GM15510 (cell line): ENCODE measurements around the gene PMS1.

Source experiments
- POLR2A ChIP-seq: IDR thresholded peaks from 3 replicates; pipeline ENCODE4 v1.6.1; 2011; ENCODE audit warnings: borderline replicate concordance; ENCODE audit not compliant: insufficient read length; ENCODE audit errors: extremely low read depth

Gene PMS1

DNA sequence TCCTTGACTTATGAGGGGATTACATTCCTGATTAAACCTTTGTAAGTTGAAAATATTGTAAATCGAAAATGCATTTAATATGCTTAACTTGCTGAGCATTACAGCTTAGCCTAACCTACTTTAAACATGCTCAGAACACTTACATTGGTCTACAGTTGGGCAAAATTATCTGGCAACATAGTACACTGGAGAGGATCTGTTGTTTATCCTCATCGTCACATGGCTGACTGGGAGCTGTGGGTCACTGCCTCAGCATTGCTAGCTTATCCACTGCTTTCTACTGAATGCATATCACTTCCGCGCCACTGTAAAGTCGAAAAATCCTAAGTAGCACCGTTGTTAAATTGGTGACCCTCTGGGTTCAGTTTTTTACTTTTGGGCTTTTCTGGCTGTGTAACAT, 13.7 kb downstream of the PMS1 start:
- TF ChIP-seq POLR2A: no peak

DNA sequence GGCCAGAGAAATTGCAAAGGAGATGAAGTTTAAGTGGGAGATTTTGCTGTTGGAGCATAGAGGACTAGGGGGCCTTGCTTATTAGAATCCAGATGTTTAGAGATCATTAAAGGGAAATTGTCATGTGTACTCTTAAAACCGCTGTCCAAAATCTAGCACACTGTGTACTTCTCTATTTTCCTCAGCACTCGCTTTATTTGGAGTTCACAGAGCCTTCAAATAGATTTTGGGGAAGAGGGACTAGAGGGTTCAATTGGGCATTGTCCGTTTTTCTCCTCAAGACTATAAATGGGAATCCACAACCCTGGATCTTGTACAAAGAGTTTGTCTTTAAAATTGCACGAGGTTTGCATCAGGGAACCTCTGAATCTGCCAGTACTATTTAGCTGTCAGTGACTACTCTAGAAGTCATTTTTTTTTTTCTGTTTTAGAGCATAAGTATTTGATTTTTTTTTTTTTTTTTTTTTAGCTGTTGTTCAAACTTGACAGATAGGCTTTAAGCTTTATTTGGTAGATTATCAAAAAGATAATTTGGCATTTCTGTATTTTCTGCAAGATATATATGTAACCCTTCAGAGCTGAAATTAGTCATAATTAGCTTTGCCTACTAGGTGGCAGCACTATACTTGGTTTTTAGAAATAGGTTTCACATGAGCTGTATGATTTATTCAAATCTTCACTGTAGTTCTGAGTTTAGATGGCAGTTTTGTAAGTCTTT, 14.2 kb downstream of the PMS1 start:
- TF ChIP-seq POLR2A: no peak

DNA sequence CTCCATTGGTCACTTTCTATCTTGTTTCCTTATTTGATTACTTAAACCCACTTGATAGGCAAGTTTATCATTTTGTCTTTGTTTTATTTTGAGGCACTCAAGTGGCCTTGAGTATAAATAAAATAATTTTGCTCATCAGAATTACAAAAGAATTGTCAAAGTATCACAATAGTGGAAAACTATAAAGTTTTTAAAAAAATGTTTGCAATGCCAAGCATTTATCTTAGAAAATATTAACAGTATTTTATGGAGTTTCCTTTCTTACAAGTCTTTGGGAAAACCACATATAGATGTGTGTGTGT, 14.7 kb downstream of the PMS1 start:
- TF ChIP-seq POLR2A: no peak

DNA sequence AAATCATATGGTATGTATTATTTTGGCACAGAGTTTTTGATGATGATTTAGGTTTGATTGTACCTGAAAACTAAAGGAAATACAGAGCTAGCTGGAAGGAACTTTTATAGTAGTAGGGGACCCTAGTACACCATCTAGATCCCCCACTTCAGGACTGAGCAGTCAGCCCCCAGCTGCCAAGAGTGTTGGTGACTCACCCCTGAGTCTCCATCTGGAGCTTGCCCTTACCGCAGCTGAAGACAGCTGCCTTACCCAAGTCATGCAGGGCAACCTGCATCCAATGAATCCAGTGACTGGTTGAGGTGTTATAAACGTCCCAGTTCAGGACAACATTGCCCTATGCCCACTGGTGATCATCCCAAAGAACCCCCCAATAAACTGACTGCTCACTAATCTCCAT, 15.3 kb downstream of the PMS1 start:
- TF ChIP-seq POLR2A: no peak

DNA sequence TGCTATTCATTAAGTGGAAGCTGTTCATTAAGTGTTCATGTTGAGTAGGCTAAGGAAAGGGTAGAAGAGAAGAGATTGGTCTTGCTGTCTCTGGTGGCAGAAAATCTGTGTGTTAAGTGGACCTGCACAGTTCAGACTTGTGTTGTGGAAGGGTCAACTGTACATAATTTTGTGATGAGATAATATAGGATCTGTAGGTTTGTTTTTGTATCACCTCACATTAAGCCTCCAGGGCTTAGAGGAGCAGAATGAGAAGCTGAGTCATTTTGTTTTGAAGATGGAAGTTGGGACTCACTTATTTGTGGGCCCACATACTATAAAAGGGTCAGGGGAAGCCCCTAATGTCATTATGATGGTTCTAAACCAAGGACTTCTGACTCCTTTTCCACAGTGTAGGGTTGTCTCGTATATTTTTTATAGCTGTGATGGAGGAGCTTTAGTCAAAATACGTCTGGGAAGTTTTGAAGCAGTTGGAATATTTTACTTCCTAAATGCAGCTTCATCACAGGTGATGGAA, 18.2 kb downstream of the PMS1 start:
- TF ChIP-seq POLR2A: no peak

DNA sequence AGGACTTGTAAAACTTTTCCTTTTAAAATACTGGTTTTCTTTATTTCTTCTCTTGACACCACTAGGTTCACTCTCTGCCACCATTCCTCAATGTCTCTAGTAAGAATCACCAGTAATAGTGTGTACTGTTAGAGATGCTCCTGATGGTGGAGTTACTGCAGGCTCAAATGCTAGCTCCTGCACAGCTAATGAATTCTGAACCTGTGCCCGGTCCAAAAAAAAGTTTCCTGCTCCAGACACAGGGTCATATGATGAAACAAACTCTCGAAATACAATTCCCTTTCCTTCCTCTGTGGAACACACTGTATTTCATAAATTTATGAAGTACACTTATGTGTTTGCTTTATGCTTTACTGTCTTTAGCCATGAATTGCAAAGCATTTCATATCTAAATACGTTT, 19.2 kb downstream of the PMS1 start:
- no peak for TF ChIP-seq POLR2A

DNA sequence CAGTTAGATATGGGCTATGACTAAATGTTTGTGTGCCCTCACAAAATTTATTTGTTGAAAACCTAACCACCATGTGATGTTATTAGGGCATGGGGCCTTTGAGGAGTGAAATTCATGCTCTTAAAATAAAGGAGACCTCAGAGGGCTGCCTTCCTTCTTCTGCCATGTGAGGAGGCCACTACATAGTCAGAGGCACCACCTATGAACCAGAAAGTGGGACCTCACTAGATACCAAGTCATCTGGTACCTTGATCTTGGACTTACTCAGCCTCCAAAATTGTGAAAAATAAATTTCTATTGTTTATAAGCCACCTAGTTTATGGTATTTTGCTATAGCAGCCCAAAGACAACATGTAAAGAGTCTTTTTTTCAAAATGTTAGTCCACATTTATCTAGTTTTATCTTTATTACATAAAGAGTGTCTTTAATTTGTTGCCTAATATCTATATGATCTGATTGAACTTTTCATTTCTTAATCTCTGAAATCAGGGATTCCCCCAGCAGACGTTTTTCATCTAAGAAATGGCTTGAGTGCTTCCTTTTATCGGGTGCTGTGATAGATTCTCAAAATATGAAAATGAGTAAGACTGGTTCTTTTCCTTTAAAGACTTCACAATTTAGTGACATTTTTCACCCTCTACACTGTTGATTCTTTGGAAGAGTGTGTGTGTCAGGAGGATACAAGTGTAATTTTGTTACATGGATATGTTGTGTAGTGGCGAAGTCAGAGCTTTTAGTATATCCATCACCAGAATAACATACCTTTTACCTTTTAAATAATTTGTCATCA, 34.2 kb downstream of the PMS1 start:
- TF ChIP-seq POLR2A: no peak

DNA sequence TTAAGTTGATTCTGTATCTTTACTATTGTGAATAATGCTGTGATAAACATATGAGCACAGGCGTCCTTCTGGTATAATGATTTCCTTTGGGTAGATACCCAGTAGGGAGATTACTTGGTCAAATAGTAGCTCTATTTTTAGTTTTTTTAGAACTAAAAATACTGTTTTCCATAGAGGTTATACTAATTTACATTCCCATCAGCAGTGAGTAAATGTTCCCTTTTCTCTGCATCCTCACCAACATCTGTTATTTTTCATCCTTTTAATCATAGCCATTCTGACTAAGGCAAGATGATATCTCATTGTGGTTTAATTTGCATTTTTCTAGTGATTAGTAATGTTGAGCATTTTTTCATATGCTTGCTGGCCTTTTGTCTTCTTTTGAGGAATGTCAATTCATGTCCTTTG, 35.1 kb downstream of the PMS1 start:
- TF ChIP-seq POLR2A: no peak

DNA sequence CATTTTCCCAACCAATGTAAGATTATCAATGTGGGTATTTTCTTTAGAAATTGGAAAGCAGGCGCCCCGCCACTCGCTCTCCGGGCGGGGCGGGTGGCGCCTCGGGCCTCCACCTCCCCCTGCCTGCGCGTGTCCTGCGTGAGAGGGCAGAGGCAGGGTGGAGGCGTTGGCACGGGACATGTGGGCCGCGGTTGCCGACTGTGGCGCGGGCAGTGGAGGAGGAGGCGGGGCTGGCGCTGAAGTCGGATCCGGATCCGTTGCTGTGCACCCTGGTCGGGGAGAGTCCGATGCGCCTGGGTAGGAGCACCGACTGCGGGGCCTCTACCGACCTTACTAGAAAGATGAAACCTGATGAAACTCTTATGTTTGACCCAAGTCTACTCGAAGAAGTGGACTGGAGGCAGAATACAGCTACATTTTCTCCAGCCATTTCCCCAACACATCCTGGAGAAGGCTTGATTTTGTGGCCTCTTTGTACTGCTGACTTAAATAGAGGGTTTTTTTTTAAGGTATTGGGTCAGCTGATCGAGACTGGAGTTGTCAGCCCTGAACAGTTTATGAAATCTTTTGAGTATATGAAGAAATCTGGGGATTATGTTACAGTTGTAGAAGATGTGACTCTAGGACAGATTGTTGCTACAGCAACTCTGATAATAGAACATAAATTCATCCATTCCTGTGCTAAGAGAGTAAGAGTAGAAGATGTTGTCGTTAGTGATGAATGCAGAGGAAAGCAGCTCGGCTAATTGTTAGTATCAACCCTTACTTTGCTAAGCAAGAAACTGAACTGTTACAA, 37.9 kb downstream of the PMS1 start:
- TF ChIP-seq POLR2A: no peak

DNA sequence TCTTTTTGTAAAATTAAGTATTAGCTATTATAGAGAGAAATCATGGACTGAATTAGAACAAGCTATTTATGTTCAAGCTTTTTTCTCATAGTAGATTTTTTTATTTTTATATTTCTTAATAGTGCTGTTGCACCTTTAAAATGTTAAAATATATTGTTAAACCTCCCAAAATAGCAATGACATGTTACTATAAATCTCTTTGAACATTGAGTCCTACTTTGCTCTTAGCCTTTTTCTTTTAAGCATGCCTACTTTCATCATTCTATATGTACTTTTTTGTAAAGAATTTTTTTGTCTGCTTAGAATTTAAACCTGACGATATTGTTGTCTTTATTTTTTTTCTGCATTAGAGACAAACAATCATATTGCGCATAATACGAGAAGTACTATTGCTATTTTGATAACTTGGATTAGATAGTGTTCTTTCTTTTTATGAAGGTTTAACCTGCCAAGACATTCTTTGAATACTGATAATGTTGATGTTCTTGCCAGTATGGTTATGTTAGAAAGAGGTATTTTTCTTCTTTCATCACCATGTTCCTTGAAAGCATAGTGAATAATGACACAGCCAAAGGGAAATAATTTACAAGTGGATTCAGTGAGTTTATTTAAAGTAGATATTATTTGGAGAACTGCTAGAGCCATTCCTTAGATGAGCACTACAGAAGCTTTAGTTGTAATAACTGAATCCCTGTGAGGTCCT, 40.6 kb downstream of the PMS1 start:
- no peak for TF ChIP-seq POLR2A

DNA sequence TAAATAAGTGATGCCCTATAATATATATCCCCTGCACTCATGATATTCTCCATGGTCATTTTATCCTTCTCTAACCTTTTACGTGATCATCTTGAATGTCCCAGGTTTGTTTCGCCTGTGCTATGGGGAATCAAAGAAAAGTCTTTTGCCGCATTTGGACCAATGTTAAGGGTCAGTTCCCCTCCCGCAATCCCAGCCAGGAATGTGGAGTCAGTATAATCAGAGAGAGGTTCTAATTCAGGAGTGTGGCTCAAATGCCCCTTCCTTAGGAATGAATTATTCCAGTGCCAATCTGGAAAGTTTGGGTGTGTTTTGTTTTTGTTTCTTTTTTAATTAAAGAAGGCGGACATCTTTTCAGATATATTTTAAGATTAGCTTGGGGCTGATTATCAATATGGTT, 41.8 kb downstream of the PMS1 start:
- TF ChIP-seq POLR2A: no peak

DNA sequence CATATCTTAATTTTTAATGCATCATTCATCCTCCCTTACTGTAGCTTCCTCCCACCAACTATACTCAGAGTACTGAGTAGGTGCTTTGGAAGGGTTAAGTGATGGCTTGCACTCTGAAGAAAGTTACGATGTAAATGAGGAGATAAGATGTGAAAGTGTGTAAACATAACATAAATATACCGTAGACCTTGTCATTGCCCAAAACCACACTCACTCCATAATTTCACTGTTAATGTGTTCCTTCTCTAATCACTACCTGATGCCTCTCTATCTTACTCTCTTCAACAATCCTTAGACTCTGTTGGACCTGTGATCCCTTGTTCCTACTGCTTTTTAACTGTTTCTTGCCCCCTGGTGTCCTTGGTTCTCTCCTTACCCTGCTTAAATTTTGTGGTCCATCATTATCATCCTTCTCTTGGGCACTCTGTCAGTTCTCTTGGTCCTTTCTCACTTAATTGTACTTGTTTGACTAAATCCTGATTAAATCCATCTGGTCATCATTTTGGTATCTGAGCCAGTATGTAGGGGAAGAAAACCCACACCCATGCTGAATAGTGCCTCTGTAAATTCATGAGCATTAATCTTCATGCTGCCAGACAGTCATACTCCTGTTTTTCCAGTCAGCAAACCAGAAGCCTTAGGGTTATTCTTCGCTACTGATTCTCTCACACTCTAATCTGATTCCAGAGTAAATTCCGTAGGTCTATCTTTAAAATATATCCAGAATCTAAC, 45.0 kb downstream of the PMS1 start:
- TF ChIP-seq POLR2A: no peak

DNA sequence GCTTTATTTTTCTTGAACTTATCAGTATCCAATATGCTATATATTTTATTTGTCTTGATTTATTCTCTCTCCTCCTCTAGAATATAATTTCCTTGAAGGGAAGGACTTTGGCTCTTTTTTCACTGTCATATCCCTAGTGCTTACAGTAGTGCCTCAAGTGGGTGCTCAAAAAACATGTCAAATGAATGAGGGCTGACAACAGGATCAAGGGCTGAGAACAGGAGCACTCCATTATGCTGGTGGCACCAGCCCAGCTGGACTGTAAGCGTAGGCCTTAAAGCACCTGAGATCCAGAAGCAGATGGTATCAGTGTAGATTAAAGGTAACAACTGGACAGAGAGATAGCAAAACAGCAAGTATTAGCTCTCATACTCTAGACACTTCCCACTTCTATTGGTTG, 46.3 kb downstream of the PMS1 start:
- TF ChIP-seq POLR2A: no peak

DNA sequence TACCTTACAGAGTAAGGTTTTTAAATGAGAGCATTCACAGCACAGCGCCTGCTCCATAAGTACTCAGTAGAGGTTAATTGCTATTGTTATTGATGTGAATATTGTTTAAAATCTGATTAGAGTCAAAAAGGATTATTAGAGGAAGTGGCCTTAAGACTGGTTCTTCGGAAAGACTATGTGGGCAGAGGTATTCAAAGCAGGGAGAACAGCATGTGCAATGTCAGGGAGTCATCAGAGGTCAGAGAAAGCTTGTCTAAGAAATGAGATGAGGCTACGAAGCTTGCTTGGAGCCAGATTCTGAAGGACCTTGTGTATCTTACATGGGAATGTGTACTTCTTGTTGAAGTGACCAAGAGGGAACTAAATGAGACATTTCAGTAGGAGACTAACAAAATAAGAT, 49.8 kb downstream of the PMS1 start:
- TF ChIP-seq POLR2A: no peak
